Right renal pelvis (tissue), 4 donors: ENCODE measurements around the gene TSPAN3. TPM values are rescaled to one million over a fixed set of nuclear protein-coding genes. Genes with fewer than 3 reads are reported as not detected.

Experiments
- DNase-seq, 4 donors: peaks; one replicate each; pipeline ENCODE4 v3.0.0-alpha.2; 2013; ENCODE audit warnings: low read depth in 4 of 4, low spot score in 3 of 4, missing footprints in 1 of 4
- polyA plus RNA-seq, 4 donors: library from polyadenylated mRNA; unstranded; fragments of 120-200 nt; gene quantifications; one replicate each; pipeline ENCODE4 v1.2.1, GENCODE V29; 2013; ENCODE audit not compliant: insufficient read length in 4 of 4

Gene TSPAN3
- polyA plus RNA-seq, 4 donors: 467 to 525 (median 484) TPM

GRCh38 chr15:76993114-76993725 lies 77.7 kb downstream of the TSPAN3 start:
- no peak for DNase-seq

GRCh38 chr15:76991741-76992645 lies 78.9 kb downstream of the TSPAN3 start:
- DNase-seq: no peak

Other genes starting within 250 kb of the TSPAN3 start
- gene SCAPER, start 165.8 kb downstream of the TSPAN3 start, polyA plus RNA-seq: 10 to 100 TPM; 24.9 to 30.0 (median 28.0) TPM
- 100 to 1,000 TPM; 217 to 260 (median 257) TPM for gene RCN2, start 139.4 kb downstream of the TSPAN3 start, polyA plus RNA-seq
- 1 to 10 TPM in 2 of 4 donors, under 1 TPM in 2; 0.69 to 1.2 (median 0.99) TPM for gene PSTPIP1, start 76.0 kb downstream of the TSPAN3 start, polyA plus RNA-seq